HG03025 (cell line): ENCODE results near the gene SLC16A7.

Source experiments
- ATAC-seq: cut with Tn5 transposase; IDR thresholded peaks from one replicate; pipeline ENCODE4 v1.9.1; 2021; ENCODE audit warnings: mild to moderate bottlenecking, moderate library complexity; ENCODE audit not compliant: unreplicated experiment, low FRiP score

The SLC16A7 gene

DNA sequence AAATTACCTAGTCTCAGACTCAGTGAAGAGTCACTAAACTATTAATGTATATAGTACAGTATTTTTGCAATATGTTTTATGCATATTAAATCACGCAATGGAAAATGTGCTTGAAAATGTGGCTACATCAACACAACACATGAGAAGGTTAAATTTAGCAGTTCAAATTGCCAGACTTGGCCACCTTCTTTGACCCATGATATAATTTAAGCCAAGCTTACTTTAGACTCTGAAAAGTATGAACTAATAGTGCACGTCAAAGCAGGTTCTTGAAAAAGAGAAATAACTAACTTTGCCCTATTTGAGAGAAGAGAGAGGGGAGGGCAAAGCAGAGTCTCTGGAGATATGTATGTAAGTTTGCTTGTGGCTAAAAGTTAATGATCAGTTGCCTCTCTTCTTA lies 68.7 kb downstream of the SLC16A7 start:
- no peak for ATAC-seq

DNA sequence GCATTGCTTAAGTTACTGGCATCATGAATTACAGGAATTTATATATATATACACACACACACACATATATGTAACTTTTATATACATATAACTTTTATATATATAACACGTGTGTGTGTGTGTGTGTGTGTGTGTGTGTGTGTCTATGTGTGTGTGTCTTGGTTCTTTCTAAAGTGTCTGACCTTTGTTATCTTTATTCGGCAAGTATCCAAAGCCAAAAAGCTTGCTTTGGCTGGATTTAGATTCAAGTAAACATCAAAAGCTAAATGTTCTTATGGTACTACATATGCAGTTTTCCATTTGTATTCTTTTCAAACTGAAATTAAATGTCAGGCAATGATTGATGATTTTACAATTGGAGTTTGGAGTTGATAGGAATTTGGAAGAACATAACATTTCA lies 69.9 kb downstream of the SLC16A7 start:
- no peak for ATAC-seq

GRCh38 chr12:59668674-59669073 lies 72.8 kb downstream of the SLC16A7 start:
- no peak for ATAC-seq

DNA sequence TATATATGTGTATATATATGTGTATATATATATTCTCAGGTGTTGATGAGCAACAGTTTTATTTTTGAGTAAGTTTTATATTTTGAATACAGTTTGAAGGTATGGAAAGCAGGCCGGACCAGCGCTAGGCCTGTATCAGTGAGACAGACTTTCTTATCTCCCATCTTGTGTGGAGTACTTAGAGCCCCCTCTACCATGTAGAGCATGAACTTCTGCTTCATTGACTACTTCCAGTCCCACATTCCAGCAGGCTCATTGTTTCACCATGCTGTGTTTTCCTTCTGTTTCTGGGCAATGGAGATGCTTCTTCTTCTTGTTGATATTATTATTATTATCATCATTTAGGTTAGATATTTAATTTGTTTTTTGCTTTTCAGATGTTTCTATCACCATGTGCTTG lies 76.4 kb downstream of the SLC16A7 start:
- ATAC-seq, result no peak

DNA sequence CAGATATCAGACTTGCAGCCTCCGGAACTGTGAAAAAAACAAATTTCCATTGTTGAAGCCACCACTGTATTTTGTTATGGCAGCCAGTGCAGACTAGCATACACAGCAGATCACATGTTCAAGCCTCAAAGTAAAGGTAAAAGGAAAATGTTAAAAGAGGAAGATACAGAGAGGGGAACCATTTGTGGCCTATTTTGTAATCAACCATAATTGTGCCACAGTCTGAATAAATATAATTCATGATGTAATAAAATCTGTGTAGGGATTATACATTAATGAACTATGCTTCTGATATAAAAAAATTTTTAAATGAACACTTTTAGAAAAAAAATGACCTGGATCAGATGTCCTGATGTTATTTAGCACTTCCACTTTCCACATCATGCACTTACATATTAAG lies 79.6 kb downstream of the SLC16A7 start:
- no peak for ATAC-seq

GRCh38 chr12:59677857-59678256 lies 82.0 kb downstream of the SLC16A7 start:
- no peak for ATAC-seq

DNA sequence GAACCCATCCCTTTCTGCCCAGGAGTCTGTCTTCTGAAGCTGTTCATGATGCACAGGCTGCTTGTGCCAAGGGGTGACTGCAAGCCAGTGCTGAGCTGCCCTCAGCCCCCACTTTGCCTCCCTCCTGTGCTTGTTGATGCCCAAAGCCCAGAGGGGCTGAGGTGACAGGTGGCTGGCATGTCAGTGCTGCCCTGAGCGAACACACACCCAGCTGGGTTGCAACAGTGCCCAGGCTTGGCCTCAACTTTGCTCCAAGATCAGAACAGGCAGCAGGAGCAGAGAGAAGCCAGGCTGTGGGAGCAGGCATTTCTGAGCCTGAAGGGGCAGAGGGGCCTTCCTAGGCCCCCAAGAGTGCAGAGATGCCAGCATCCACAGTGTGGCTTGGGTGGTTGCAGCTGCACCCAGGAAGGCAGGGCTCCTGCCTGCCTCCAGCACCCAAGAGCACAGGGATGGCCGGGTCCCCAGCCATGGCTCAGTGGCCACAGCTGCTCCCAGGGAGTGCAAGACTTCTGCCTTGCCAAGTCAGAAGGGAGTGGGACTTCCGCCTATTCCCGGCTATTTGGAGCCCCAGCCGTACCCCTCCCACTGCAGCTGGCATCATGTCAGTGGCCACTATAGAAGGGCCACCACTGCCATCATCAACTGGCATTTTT lies 83.1 kb downstream of the SLC16A7 start:
- ATAC-seq, result no peak

- no peak for ATAC-seq
Observed at GRCh38 chr12:59689776-59690175, 93.9 kb downstream of the SLC16A7 start.

- no peak for ATAC-seq
Observed at GRCh38 chr12:59695379-59695778, 99.5 kb downstream of the SLC16A7 start.

- ATAC-seq, result no peak
Observed at GRCh38 chr12:59698600-59698999, 102.8 kb downstream of the SLC16A7 start.

GRCh38 chr12:59699421-59700152 lies 103.8 kb downstream of the SLC16A7 start:
- no peak for ATAC-seq

DNA sequence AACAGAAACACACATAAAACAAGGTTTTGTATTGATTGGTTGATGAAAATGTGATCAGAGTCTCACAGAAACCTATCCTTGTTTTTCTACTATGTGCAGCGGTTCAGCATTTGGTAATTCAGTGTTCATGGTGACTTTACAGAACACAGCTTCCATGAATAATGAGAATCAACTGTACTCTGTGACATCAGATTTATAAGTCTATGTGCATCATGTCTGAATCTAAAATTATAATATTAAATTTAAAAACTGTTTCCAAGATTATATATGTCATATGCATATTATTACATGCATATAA lies 104.3 kb downstream of the SLC16A7 start:
- no peak for ATAC-seq

- ATAC-seq, result no peak
Observed at GRCh38 chr12:59708064-59708463, 112.2 kb downstream of the SLC16A7 start.

GRCh38 chr12:59708484-59708883 lies 112.7 kb downstream of the SLC16A7 start:
- no peak for ATAC-seq

DNA sequence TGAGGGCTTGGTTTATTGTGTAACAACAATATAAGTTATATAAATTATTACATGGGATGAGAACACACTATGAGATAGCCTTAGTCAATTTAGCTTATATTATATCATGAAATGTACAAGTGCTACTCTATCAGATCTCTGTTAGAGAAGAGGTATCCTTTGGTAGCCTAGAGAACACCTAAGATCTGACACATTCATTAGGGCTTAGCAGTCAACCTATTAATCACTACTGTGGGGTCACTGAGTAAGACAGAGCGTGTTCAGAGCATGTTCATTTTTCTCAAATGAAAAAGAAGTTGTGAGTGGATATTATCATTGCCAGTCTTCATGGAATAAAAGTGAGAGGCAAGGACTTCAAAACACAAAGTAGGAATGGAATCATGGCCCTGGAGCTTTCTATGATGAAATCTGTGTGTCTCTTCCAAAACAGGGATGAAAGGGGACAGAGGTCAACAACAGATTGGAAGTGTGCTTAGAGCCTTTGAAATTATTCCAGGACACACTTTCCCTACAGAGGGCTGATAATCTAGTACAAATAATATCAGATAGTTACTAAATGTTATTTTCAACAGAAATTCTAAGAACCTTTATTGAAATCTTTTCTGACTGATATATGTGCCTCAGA lies 114.3 kb downstream of the SLC16A7 start:
- no peak for ATAC-seq

DNA sequence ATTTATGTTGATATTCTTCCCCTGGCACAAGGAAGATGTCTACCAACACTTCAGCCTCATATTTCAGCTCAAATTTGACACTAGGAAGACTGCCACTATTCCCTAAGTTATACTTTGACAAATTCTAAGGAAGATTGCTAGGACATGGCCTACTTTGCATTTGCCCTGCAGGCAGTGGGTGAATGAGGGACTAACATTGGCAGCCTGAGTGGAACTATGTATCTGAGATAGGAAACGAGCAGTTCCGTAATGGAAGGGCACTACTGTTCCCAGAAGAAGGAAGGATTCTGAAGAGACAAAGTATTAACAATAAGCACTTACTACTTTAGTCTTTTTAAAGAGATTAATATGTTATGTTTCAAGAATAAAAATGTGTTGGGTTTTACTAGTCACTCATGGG lies 115.1 kb downstream of the SLC16A7 start:
- ATAC-seq, result no peak

DNA sequence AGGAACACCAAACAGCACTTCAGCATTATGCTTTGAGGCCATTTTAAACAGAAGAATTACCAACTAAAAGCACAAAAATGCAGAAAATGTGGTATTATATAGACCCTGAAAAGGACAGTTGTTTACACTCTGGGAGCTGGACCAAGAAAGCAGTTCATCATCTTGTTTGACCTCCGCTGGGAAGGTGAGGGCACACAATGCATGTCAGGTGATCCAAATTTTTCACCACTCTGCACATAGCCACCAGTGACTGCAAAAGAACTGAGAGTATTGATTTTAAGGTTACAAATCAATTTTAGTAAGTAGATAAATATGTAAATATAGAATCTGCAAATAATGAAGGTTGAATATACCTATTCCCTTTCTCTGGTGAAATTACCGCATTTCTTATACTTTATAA lies 119.6 kb downstream of the SLC16A7 start:
- no peak for ATAC-seq

DNA sequence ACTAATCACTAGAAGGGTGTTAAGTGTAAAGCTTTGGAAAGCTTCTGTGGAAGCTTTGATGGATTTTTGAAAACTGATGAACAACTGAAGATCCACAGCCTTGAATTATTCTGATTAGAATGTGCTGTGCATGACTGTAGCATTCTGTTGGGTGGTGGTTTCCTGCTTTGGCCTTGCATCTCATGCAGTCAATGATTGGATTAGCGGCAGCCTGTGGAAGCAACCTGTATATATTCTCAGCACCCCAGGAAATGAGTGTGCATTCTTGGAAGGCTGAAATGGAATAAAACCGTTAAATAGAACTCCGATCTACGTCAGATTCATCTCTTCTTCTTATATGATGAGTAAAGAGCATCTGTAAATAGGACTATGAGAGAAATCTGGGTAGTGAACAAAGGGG lies 120.2 kb downstream of the SLC16A7 start:
- ATAC-seq, result no peak

GRCh38 chr12:59717436-59717835 lies 121.6 kb downstream of the SLC16A7 start:
- no peak for ATAC-seq

DNA sequence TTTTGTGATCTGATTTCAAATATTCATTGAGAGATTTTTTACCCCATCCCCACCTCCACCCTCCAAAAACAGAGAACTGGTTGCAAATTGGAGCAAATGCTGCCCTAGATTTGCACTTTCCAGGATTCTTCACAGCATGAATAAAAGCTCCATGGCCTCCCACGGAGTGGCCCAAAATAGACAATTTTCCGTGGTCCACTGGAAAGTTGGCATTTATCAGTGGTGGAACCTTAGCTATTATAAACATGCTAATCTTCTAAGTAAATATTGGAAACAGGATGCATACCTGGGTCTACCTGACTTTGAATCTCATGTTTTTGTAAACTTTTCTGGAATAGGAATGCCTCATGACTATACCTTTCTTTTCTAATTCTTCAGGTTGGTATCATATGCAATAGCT lies 123.9 kb downstream of the SLC16A7 start:
- ATAC-seq, result no peak

- no peak for ATAC-seq
Observed at GRCh38 chr12:59723520-59723919, 127.7 kb downstream of the SLC16A7 start.
